ENCODE measurements around the gene USP53.
"Not testable (repeated sequence)": the region's sequence is repeated elsewhere in the genome, so short reads cannot be mapped to it uniquely, and the experiment has no call there.

The USP53 gene

GRCh38 chr4:119244832-119245231, 32.3 kb downstream of the USP53 start:
- Histone ChIP-seq H3K9me3 (replicated peaks; ENCODE audit: insufficient read depth, low read length) (no peaks in the 10 kb centered on the region), H3K36me3 (replicated peaks; ENCODE audit: insufficient read depth, low read length) (peaks cover 6% of the 10 kb centered on the region; the same call in 1 of the 2 replicates), H3K9ac (ENCODE audit: low read length) (no peak overlapping the region), H3K9me2 (replicated peaks; ENCODE audit: insufficient read depth, low read length) (no peaks in the 10 kb centered on the region), H3K27me3 (replicated peaks; ENCODE audit: insufficient read depth, low read length) (no peaks in the 10 kb centered on the region), H3K79me2 (ENCODE audit: low read length) (0 out of 2 replicates have a peak, but pooled peaks cover 9% of the 10 kb centered on the region), H3F3A (ENCODE audit: insufficient read depth, low read length) (no peaks in the 10 kb centered on the region), H3K4me3 (ENCODE audit: low read length) (no peak overlapping the region), H3K4me2 (ENCODE audit: low read depth, low read length) (no peak overlapping the region), H4K20me1 (ENCODE audit: insufficient read depth, low read length) (no peaks in the 10 kb centered on the region), H3K27ac (ENCODE audit: low read length) (no peak overlapping the region), H3K4me1 (ENCODE audit: low read length) (peaks cover 4% of the 10 kb centered on the region; the same call in 1 of the 2 replicates), H2AFZ (ENCODE audit: low read length) (no peak overlapping the region)
- DNase-seq = no peak
- no peak for TF ChIP-seq EZH2 (optimal IDR thresholded peaks at IDR 0.05; ENCODE audit: low read depth, low read length)
- TF ChIP-seq CTCF (IDR thresholded peaks at IDR 0.05; ENCODE audit: low read length) = no peak
- no peak for TF ChIP-seq EZH2phosphoT487 (IDR thresholded peaks at IDR 0.05; ENCODE audit: low read length)

GRCh38 chr4:119246177-119246733, 33.7 kb downstream of the USP53 start:
- Histone ChIP-seq H3K36me3 (replicated peaks; ENCODE audit: insufficient read depth, low read length) (peaks cover 6% of the 10 kb centered on the region; the same call in 1 of the 2 replicates), H3K4me2 (ENCODE audit: low read depth, low read length) (no peak overlapping the region), H3F3A (ENCODE audit: insufficient read depth, low read length) (no peaks in the 10 kb centered on the region), H3K79me2 (ENCODE audit: low read length) (0 out of 2 replicates have a peak, but pooled peaks cover 7% of the 10 kb centered on the region), H3K27ac (ENCODE audit: low read length) (no peak overlapping the region), H3K9me2 (replicated peaks; ENCODE audit: insufficient read depth, low read length) (no peaks in the 10 kb centered on the region), H3K9me3 (replicated peaks; ENCODE audit: insufficient read depth, low read length) (no peaks in the 10 kb centered on the region), H3K4me3 (ENCODE audit: low read length) (no peak overlapping the region), H3K27me3 (replicated peaks; ENCODE audit: insufficient read depth, low read length) (no peaks in the 10 kb centered on the region), H4K20me1 (ENCODE audit: insufficient read depth, low read length) (no peaks in the 10 kb centered on the region), H2AFZ (ENCODE audit: low read length) (no peak overlapping the region), H3K4me1 (ENCODE audit: low read length) (peaks cover 4% of the 10 kb centered on the region; the same call in 1 of the 2 replicates), H3K9ac (ENCODE audit: low read length) (no peak overlapping the region)
- TF ChIP-seq CTCF (IDR thresholded peaks at IDR 0.05; ENCODE audit: low read length) (no peak), EZH2 (optimal IDR thresholded peaks at IDR 0.05; ENCODE audit: low read depth, low read length) (no peak), EZH2phosphoT487 (IDR thresholded peaks at IDR 0.05; ENCODE audit: low read length) (no peak)
- DNase-seq = no peak

GRCh38 chr4:119251037-119251436, 38.5 kb downstream of the USP53 start:
- H3K9me2 ChIP-seq (replicated peaks; ENCODE audit: insufficient read depth, low read length); H3K4me2 ChIP-seq (ENCODE audit: low read depth, low read length); H3K36me3 ChIP-seq (replicated peaks; ENCODE audit: insufficient read depth, low read length); H3K27me3 ChIP-seq (replicated peaks; ENCODE audit: insufficient read depth, low read length); H4K20me1 ChIP-seq (ENCODE audit: insufficient read depth, low read length); H3K9me3 ChIP-seq (replicated peaks; ENCODE audit: insufficient read depth, low read length); H3F3A ChIP-seq (ENCODE audit: insufficient read depth, low read length); H3K27ac ChIP-seq (ENCODE audit: low read length); H2AFZ ChIP-seq (ENCODE audit: low read length); H3K9ac ChIP-seq (ENCODE audit: low read length); DNase-seq; H3K4me1 ChIP-seq (ENCODE audit: low read length); H3K4me3 ChIP-seq (ENCODE audit: low read length); H3K79me2 ChIP-seq (ENCODE audit: low read length): not testable (repeated sequence)

- not testable (repeated sequence) for H3K4me1 ChIP-seq (ENCODE audit: low read length); H3F3A ChIP-seq (ENCODE audit: insufficient read depth, low read length); H3K36me3 ChIP-seq (replicated peaks; ENCODE audit: insufficient read depth, low read length); H3K9ac ChIP-seq (ENCODE audit: low read length); H3K27ac ChIP-seq (ENCODE audit: low read length); DNase-seq; H3K9me3 ChIP-seq (replicated peaks; ENCODE audit: insufficient read depth, low read length); H3K79me2 ChIP-seq (ENCODE audit: low read length); H3K4me3 ChIP-seq (ENCODE audit: low read length); H3K4me2 ChIP-seq (ENCODE audit: low read depth, low read length); H3K9me2 ChIP-seq (replicated peaks; ENCODE audit: insufficient read depth, low read length); H3K27me3 ChIP-seq (replicated peaks; ENCODE audit: insufficient read depth, low read length); H4K20me1 ChIP-seq (ENCODE audit: insufficient read depth, low read length); H2AFZ ChIP-seq (ENCODE audit: low read length)
Measured at GRCh38 chr4:119255223-119255622, 42.7 kb downstream of the USP53 start.

All from MM.1S (cell line).